HG03575 (cell line): Measurements from ENCODE around the gene PPP1R37.

Experiments
- ATAC-seq: cut with Tn5 transposase; IDR thresholded peaks from one replicate; pipeline ENCODE4 v1.9.1; 2021; ENCODE audit not compliant: unreplicated experiment, insufficient number of reproducible peaks, low FRiP score; ENCODE audit errors: extremely low read depth

Gene PPP1R37

DNA sequence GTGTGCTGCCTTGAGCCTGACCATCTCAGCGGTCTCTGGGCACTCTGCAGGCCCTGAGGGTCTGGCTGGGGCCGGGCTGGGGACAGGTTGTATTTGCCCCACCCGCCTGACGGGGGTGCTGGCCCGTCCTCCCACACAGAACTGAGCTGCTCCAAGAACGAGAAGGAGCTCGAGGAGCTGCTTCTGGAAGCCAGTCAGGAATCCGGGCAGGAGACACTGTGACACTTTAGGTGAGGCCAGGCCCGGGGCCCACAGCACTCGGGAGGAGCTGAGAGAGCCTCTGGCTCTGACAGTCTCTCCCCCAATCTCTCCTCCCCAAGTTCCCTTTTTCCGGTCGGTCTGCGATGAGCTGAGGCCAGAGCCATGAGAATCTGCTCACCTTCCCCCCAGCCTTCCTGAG, 53.3 kb downstream of the PPP1R37 start:
- no peak for ATAC-seq

DNA sequence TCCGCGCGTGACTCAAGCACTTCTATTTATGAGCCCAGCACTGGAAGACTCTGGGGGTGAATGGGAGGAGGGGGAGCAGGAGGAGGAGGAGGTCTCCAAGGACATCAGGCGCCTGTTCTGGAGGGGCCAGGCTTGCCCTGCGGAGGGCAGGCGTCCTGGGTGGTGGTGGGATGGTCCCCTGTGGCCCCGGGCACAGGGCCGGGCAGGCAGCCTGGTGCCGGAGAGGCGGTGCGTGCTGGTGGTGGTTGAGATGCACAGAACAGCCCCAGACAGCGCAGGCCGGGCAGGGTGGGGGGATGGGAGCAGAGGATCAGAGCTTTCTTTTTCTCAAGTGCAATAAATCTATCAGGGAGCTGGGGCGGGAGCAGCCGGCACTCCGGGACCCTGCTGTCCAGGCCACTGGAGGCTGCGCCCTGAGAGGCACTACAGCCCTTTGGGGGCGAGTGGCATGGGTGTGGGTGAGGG, 53.8 kb downstream of the PPP1R37 start:
- ATAC-seq: no peak

DNA sequence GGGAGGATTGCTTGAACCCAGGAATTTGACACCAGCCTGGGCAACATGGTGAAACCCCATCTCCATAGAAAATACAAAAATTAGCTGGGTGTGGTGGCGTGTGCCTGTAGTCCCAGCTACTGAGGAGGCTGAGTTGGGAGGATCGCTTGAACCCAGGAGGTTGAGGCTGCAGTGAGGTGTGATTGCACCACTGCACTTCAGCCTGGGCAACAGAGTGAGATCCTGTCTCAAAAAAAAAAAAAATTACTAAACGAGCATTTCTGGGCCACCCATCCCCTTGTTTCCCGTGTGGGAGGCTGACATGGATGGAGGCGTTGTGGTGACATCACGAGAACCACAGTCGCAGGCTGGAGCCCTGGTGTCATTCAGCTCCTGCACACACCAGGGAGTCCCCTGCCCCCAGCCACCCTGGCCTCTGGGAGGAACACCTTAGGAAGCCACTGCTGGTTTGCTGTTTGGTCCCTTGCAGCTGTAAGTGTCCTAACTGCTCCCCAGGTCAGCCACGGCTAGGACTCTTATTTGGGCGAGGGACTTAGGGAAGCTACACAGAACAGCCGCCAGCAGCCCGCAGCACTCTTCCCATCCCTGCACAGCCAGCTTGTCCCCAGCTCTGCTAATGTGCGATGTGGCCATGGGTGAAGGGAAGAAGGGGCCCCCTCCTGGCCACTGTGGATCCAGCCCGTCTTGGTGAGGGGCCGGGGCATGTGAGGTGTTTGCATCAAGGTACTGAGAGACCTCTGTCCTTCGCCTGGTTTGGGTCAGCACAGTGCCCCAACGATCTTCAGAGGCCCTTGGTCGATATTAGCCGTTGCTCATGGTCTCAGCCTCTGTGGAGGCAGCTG, 55.1 kb downstream of the PPP1R37 start:
- ATAC-seq: no peak

DNA sequence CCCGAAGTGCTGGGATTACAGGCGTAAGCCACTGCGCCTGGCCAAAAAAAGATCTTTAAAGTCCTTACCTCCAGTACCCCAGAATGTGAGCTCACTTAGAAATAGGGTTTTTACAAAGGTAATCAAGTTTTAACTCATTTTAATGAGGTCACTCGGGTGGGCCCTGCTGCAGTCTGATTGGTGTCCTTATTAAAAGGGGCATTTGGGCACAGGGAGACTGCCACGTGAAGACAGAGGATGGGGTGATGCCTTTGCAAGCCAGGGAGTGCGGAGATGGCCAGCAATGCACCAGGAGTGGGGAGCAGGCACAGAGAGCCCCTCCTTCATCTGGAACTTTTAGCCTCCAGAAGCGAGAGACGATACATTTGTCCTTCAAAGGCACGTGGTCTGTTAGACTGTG, 56.1 kb downstream of the PPP1R37 start:
- no peak for ATAC-seq

- no peak for ATAC-seq
These were observed 57.2 kb downstream of the PPP1R37 start for GRCh38 chr19:45150180-45150579.

- no peak for ATAC-seq
These were observed 57.8 kb downstream of the PPP1R37 start for GRCh38 chr19:45150751-45151281.

GRCh38 chr19:45151320-45151719, 58.3 kb downstream of the PPP1R37 start:
- ATAC-seq: no peak

DNA sequence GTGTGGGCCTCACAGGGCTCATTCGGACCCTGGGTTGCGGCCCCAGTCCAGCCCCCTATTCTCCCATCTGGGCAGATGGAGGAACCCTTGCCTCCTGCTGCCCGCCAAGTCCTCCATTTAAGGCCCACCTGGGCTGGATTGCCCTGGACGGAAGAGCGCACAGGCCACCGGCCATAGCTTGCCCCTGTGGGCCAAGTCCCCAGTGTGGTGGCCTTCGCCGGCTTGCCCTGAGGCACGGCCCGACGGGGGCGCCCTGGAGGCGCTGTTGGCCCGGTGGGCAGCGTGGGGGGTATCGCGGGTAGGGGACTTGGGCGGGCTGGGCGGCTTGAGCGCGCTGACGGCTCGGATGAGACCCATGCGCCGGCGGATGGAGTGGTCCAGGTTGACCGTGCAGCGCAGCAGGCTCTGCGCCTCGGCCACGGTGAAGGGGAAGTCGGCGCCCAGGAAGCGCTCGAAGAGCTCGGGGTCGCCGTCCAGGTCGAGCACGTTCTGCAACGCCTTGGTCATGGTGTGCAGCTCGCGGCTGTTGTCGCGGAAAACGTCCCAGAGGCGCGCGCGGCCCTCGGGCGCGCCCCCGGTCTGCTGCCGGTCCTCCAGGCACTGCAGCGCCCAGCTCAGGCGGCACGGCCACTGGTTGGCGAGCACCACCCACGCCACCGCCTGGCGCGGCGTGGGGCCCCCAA, 59.0 kb downstream of the PPP1R37 start:
- ATAC-seq: no peak

DNA sequence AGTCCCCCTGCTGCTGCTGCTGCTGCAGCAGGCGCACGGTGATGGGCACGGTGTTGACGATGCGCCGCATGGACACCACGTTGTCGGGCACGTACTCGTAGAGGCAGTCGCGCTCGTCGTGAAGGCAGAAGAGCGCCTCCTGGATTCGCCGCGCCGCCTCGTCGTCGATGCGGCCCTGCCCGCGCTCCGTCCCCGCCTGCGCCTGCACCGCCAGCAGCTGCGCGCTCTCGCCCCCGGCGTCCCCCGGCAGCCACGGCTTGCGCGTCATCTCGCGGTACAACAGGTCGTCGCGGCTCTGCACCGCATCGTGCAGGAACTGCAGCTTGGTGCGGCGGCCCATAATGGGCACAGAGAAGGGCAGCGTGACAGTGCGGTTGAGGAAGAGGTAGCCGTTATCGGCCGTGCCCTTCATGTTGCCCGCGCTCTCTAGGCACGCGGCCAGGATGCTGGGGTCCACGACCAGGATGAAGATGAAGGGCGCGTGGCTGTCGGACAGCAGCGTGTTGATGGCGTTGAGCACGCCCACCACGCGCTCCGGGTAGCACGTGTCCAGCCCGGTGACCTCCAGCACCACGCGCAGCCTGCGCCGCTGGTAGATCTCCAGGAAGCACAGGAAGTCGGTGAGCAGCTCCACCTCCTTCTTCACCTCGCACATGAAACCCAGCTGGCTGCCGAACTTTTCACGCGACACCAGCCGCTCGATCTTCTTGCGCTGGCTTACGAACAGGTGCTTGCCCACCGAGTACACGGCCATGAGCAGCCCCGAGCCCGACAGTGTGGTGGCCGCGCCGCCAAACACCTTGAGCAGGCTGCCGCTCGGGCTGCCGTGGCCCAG, 59.7 kb downstream of the PPP1R37 start:
- ATAC-seq: no peak

DNA sequence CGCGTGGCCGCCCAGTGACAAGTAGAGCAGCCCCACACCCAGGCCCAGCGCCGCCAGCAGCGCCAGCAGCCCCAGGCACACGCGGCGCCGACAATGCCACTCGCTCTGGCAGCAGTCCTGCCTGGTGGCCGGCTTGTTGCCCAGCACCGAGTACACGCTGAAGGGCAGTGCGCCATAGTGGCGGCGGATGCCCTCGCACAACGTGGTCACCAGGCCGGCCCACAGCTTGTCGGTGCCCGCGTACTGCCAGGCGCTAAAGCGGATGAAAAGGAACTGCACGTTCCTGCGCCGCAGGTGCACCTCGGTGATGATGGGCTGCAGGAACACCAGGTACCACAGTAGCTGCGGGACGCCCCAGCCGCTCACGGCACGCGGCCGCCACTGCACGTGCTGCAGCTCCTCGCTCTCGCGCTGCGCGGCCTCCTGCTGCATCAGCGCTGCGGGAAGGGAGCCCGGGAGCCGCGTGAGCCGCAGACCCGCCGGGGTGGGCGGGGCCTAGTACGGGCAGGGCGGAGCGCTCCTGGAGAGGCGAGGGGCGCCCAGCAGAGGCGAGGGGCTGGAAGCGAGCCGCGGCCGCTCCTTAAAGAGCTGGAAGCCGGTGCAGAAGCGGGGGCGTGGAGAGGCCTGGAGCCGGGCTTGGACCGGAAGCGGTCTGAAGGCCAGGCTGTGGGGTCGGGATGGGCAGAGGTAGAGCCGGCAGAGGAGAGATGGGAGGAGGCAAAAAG, 60.5 kb downstream of the PPP1R37 start:
- no peak for ATAC-seq

DNA sequence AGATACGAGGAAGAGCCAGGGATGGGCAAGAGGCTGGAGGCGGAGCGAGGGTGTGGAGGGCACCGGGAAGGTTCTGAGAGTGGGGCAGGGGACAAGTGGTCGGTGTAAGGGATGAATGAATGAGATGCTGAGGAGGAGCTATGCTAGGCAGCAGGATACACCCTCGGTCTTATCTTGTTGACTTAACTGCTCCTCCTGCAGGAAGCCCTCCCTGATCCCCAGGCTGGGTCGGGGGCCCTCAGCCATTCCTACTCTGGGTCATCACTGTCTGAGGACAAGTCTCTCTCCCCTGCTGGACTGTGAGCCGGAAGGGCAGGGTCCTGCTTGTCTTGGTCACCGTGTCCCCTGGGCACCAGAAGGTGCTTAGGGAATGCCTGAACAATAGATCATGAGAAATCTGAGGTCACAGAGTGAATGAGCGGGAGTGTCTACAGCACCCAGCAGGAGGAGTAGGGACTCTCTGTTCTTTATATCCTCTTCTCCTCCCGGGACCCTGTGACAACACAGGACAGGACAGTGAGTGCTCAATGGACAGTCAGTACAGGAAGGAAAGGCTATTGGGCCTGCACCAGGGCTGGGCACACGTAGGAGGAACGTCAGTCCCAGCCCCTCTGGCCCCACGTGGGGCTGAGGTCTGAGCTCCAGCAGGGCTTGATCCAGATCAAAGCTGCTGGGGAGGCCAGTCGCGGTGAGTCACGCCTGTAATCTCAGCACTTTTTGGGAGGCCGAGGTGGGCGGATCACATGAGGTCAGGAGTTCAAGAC, 61.3 kb downstream of the PPP1R37 start:
- ATAC-seq: no peak

DNA sequence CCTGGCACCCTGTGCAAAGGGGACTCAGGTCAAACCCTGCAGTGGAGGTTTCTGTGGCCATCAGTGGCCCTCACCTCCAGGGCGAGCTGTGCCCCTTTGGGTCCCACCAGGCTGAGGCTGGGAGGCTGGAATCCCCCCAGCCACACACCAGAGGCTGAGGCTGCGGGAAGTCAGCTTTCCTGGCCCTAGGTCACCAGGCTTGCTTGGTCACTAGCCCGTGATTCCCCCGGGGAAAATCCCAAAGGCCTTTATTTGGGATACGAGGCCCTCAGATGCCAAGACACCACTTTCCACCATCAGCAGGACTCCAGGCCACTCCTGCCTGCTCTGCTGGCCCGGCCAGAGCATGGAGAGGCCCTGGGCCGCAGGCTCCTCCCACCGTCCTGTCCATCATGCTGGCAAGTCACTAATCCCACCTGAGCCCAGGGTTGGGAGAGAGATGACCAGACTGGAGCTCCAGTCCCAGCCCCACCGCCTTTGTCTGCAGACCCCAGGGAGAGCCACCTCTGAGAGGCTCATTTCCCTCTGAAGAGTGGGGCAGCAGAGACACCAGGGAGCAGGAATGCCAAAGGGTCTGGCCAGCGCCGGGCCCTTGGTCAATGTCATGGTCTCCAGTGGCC, 63.1 kb downstream of the PPP1R37 start:
- ATAC-seq: no peak

DNA sequence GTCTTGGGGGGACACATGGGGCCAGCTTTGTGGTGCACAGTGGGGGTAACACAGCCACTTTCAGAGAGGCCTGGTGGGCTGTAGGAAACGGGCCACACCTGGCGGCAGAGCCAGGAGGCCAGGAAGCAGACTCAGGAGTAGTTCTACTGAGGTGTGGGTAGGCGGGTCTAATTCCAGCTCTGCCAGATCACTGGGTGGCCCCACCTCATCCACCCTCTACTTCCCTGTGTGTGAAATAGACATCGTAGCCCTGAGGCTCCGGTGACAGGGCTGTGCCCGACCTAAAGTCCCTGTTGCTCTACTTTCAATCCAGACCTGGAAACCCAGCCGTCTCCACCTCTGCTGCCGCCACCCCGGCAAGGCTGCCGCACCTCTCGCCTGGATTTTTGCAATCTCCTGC, 63.8 kb downstream of the PPP1R37 start:
- no peak for ATAC-seq

- ATAC-seq: no peak
These were observed 65.7 kb downstream of the PPP1R37 start for GRCh38 chr19:45158503-45159209.

GRCh38 chr19:45159210-45159970, 66.4 kb downstream of the PPP1R37 start:
- ATAC-seq: no peak

- no peak for ATAC-seq
These were observed 67.0 kb downstream of the PPP1R37 start for GRCh38 chr19:45159971-45160324.
